ENCODE data around the gene ARAP1. TPM values are rescaled to one million over a fixed set of nuclear protein-coding genes. Genes with fewer than 3 reads are reported as not detected.

The ARAP1 gene
- total and polyA plus RNA-seq, 2 of the 8 experiments (the other 6 are each of a cell fraction or from before 2014, with no cell fraction given): 25.7 to 61.6 TPM

- Histone ChIP-seq H3K23me2 (ENCODE audit: low read depth, low read length) (no peaks in the 10 kb centered on the region), H2AFZ (ENCODE audit: low read length) (no peak overlapping the region), H3K23ac (ENCODE audit: insufficient read length) (no peak overlapping the region), H2BK5ac (ENCODE audit: low read depth, low read length) (no peak overlapping the region), H2AK5ac (ENCODE audit: low read depth, low read length) (no peak overlapping the region), H4K20me1 (replicated peaks in 1 of 2; ENCODE audit: control insufficient read depth in 1 of 2, insufficient read depth in 2 of 2, low read length in 2 of 2) (peaks cover 6 to 22% of the 10 kb centered on the region in 2 experiments), H3K9me3 (ENCODE audit: insufficient read depth in 2 of 2, low read depth in 1 of 2, low read length in 1 of 2) (no peaks in the 10 kb centered on the region), H3K56ac (replicated peaks; ENCODE audit: insufficient read length, low read depth, low read length) (no peak overlapping the region), H2BK15ac (ENCODE audit: low read length) (no peak overlapping the region), H3K4me1 (replicated peaks in 1 of 4; ENCODE audit: control insufficient read depth in 3 of 4, insufficient read depth in 4 of 4, low read length in 3 of 4) (peaks cover 0 to 12% (median 5%) of the 10 kb centered on the region in 4 experiments; a peak in 6 of 7 replicates), H2BK120ac (replicated peaks; ENCODE audit: low read depth, low read length) (no peak overlapping the region), H3K27ac (ENCODE audit: low read depth, low read length) (no peak overlapping the region), H3K4me2 (ENCODE audit: insufficient read depth in 1 of 2, low read depth in 2 of 2, low read length in 2 of 2) (no peak overlapping the region), H3K79me2 (ENCODE audit: control insufficient read depth in 1 of 2, insufficient read depth in 2 of 2, low read length in 2 of 2) (peaks cover 0 to 31% of the 10 kb centered on the region in 2 experiments; a peak in 2 of 4 replicates), H3K79me1 (ENCODE audit: low read depth, low read length) (peaks cover 20% of the 10 kb centered on the region; the same call in 1 of the 2 replicates), H2BK20ac (ENCODE audit: low read length) (no peak overlapping the region), H3K4me3 (ENCODE audit: extremely low read depth in 1 of 4, insufficient read depth in 2 of 4, low read depth in 3 of 4, low read length in 4 of 4) (no peak overlapping the region), H3K9ac (replicated peaks in 1 of 4; ENCODE audit: extremely low read depth in 1 of 4, low read depth in 3 of 4, low read length in 3 of 4) (no peak overlapping the region), H4K8ac (ENCODE audit: extremely low read depth, insufficient read depth, low read length) (no peak overlapping the region), H3K4ac (replicated peaks; ENCODE audit: insufficient read length, low read depth, low read length) (no peak overlapping the region), H3K36me3 (ENCODE audit: control insufficient read depth in 2 of 4, insufficient read depth in 4 of 4, low read length in 3 of 4) (peaks cover 0 to 6% (median 0%) of the 10 kb centered on the region in 4 experiments; a peak in 3 of 8 replicates), H4K5ac (ENCODE audit: insufficient read length, low read depth, low read length) (no peak overlapping the region), H3K14ac (ENCODE audit: insufficient read length) (no peak overlapping the region), H3K18ac (ENCODE audit: extremely low read depth, low read length) (no peak overlapping the region), H3K27me3 (replicated peaks in 1 of 4; ENCODE audit: control insufficient read depth in 3 of 4, extremely low read depth in 1 of 4, insufficient read depth in 3 of 4, low read length in 3 of 4) (no peaks in the 10 kb centered on the region), H4K91ac (replicated peaks; ENCODE audit: insufficient read length, low read length) (no peak overlapping the region), H2BK12ac (ENCODE audit: low read depth, low read length) (no peak overlapping the region)
- CTCF ChIA-PET (ENCODE audit: partially characterized antibody): interaction anchor here (0.9 kb wide), 1 partner anchor 35 kb away, joined by 3 read pairs; no protein-coding TSS in a partner anchor
- 85% methylated on average over 2 of the region's 2 CpGs; no CpG with 5 or more reads in 1 of the 2 experiments for WGBS, 2 experiments (ENCODE audit: extremely low coverage in 1 of 2, insufficient coverage in 1 of 2, insufficient read length in 1 of 2, insufficient replicate concordance in 2 of 2, low coverage in 1 of 2, low lambda C conversion rate in 2 of 2, missing lambda C conversion rate in 1 of 2)
- no peak for FAIRE-seq
- POLR2A ChIA-PET (ENCODE audit: partially characterized antibody): no interaction called here
- no peak for DNase-seq (ENCODE audit: low read depth in 1 of 2, low spot score in 2 of 2)
- TF ChIP-seq FOSL1 (IDR thresholded peaks at IDR 0.05; ENCODE audit: insufficient read depth, low read depth, low read length) (no peak), SP2 (IDR thresholded peaks at IDR 0.05; ENCODE audit: low read length) (no peak), USF2 (IDR thresholded peaks at IDR 0.05; ENCODE audit: low read length) (no peak), SRF (IDR thresholded peaks at IDR 0.05; ENCODE audit: low read depth, low read length) (no peak), SIX5 (IDR thresholded peaks at IDR 0.05; ENCODE audit: low read depth, low read length) (no peak), GTF2F1 (IDR thresholded peaks at IDR 0.05; ENCODE audit: borderline replicate concordance, low read depth, low read length) (no peak), SAP30 (IDR thresholded peaks at IDR 0.05; ENCODE audit: insufficient read depth, insufficient replicate concordance, low read length) (no peak), CREB1 (IDR thresholded peaks at IDR 0.05) (no peak), MAX (IDR thresholded peaks at IDR 0.05) (no peak), TAF1 (IDR thresholded peaks at IDR 0.05; ENCODE audit: low read depth, low read length) (no peak), RFX5 (IDR thresholded peaks at IDR 0.05; ENCODE audit: borderline replicate concordance, low read depth, low read length) (no peak), EZH2 (IDR thresholded peaks at IDR 0.05; ENCODE audit: low read depth, low read length, severe bottlenecking) (no peak), CEBPB (IDR thresholded peaks at IDR 0.05; ENCODE audit: low read depth, low read length) (no peak)
These were observed 33.1 kb downstream of the ARAP1 start for GRCh38 chr11:72719144-72719543.

All from H1 (cell line).